ENCODE data around the gene NHLRC4. TPM values are rescaled to one million over a fixed set of nuclear protein-coding genes. Genes with fewer than 3 reads are reported as not detected.

The NHLRC4 gene
- polyA plus RNA-seq, 3 donors: 0.29 to 0.57 (median 0.36) TPM

GRCh38 chr16:585351-585750 lies 18.5 kb downstream of the NHLRC4 start:
- Histone ChIP-seq H3K4me1 (ENCODE audit: control insufficient read depth in 1 of 2, insufficient read depth in 2 of 2, low read length in 2 of 2) (peaks cover 16 to 20% of the 10 kb centered on the region in 2 donors), H3K9ac (ENCODE audit: insufficient read depth, low read length, poor library complexity, severe bottlenecking) (no peak overlapping the region), H3K36me3 (replicated peaks in 1 of 2; ENCODE audit: control insufficient read depth in 1 of 2, insufficient read depth in 2 of 2, low read length in 2 of 2) (peaks cover 0 to 2% of the 10 kb centered on the region in 2 donors), H3K27me3 (ENCODE audit: control insufficient read depth in 2 of 2, insufficient read depth in 2 of 2, low read length in 2 of 2) (peaks cover 0 to 7% of the 10 kb centered on the region in 2 donors), H3K9me3 (replicated peaks in 1 of 2; ENCODE audit: control insufficient read depth in 1 of 2, insufficient read depth in 1 of 2, low read length in 2 of 2) (no peaks in the 10 kb centered on the region), H3K27ac (ENCODE audit: low read depth in 1 of 2, low read length in 2 of 2) (no peak overlapping the region), H3K4me2 (replicated peaks; ENCODE audit: extremely low read depth, low read length, poor library complexity, severe bottlenecking) (no peak overlapping the region), H3K4me3 (replicated peaks in 1 of 3; ENCODE audit: low read depth in 2 of 3, low read length in 3 of 3) (no peak overlapping the region), H2AFZ (ENCODE audit: insufficient read depth, low read depth, low read length, poor library complexity, severe bottlenecking) (no peak overlapping the region), H4K20me1 (ENCODE audit: insufficient read depth, low read length) (no peaks in the 10 kb centered on the region), H3K79me2 (ENCODE audit: insufficient read depth, low read length) (peaks cover 17% of the 10 kb centered on the region)
- TF ChIP-seq CTCF (IDR thresholded peaks at IDR 0.05): no peak
- no peak for DNase-seq
- H3K36me3 Mint-ChIP-seq: peaks cover 0 to 3% of the 10 kb centered on the region in 2 donors
- H3K27me3 Mint-ChIP-seq (ENCODE audit: low read depth in 3 of 3): peaks cover 2 to 16% (median 12%) of the 10 kb centered on the region in 3 donors
- 49% methylated on average over 10 of the region's 10 CpGs for WGBS (ENCODE audit: insufficient coverage)
- peaks cover 13% of the 10 kb centered on the region for H3K4me1 Mint-ChIP-seq
- no peak overlapping the region for H3K27ac Mint-ChIP-seq
- peak overlapping the region in 1 of 2 donors; percentile 53 for H3K4me3 Mint-ChIP-seq
- intact Hi-C loops (cut with micrococcal nuclease): loop anchor here (5.0 kb wide), 1 partner anchor 97 kb away; the partner anchor contains the start of genes JMJD8 (in 2 of the 2) and STUB1 (in 2 of the 2)
- H3K9me3 Mint-ChIP-seq: peaks cover 0 to 3% (median 0%) of the 10 kb centered on the region in 7 donors

- Histone ChIP-seq H2AFZ (ENCODE audit: insufficient read depth, low read depth, low read length, poor library complexity, severe bottlenecking) (no peak overlapping the region), H3K27ac (ENCODE audit: low read depth in 1 of 2, low read length in 2 of 2) (no peak overlapping the region), H3K79me2 (ENCODE audit: insufficient read depth, low read length) (peaks cover 24% of the 10 kb centered on the region), H4K20me1 (ENCODE audit: insufficient read depth, low read length) (no peaks in the 10 kb centered on the region), H3K27me3 (ENCODE audit: control insufficient read depth in 2 of 2, insufficient read depth in 2 of 2, low read length in 2 of 2) (peaks cover 0 to 7% of the 10 kb centered on the region in 2 donors), H3K4me3 (replicated peaks in 1 of 3; ENCODE audit: low read depth in 2 of 3, low read length in 3 of 3) (no peak overlapping the region), H3K36me3 (replicated peaks in 1 of 2; ENCODE audit: control insufficient read depth in 1 of 2, insufficient read depth in 2 of 2, low read length in 2 of 2) (peaks cover 0 to 2% of the 10 kb centered on the region in 2 donors), H3K9me3 (replicated peaks in 1 of 2; ENCODE audit: control insufficient read depth in 1 of 2, insufficient read depth in 1 of 2, low read length in 2 of 2) (no peaks in the 10 kb centered on the region), H3K4me2 (replicated peaks; ENCODE audit: extremely low read depth, low read length, poor library complexity, severe bottlenecking) (no peak overlapping the region), H3K4me1 (ENCODE audit: control insufficient read depth in 1 of 2, insufficient read depth in 2 of 2, low read length in 2 of 2) (peaks cover 24 to 28% of the 10 kb centered on the region in 2 donors), H3K9ac (ENCODE audit: insufficient read depth, low read length, poor library complexity, severe bottlenecking) (no peak overlapping the region)
- 78% methylated on average over 15 of the region's 16 CpGs for WGBS (ENCODE audit: insufficient coverage)
- no peak for TF ChIP-seq CTCF (IDR thresholded peaks at IDR 0.05)
- no peak overlapping the region for H3K4me3 Mint-ChIP-seq
- H3K27me3 Mint-ChIP-seq (ENCODE audit: low read depth in 3 of 3): peaks cover 2 to 16% (median 12%) of the 10 kb centered on the region in 3 donors
- peaks cover 0 to 2% of the 10 kb centered on the region in 2 donors for H3K36me3 Mint-ChIP-seq
- DNase-seq: no peak
- peaks cover 20% of the 10 kb centered on the region for H3K4me1 Mint-ChIP-seq
- H3K27ac Mint-ChIP-seq: no peak overlapping the region
- peaks cover 0 to 3% (median 0%) of the 10 kb centered on the region in 7 donors for H3K9me3 Mint-ChIP-seq
- intact Hi-C loops (cut with micrococcal nuclease): loop anchor here (5.0 kb wide), 1 partner anchor 96 kb away; the partner anchor contains the start of genes JMJD8 (in 2 of the 2) and STUB1 (in 2 of the 2)
Observed at GRCh38 chr16:586047-586644, 19.3 kb downstream of the NHLRC4 start.

Measured in CD14-positive monocyte (primary cell).